Measurements from ENCODE around the gene TPX2.

Gene TPX2

GRCh38 chr20:31759836-31760518 lies 20.9 kb downstream of the TPX2 start:
- DNase-seq (ENCODE audit: low spot score), result no peak

- DNase-seq (ENCODE audit: low spot score), result no peak
Observed at GRCh38 chr20:31760519-31761240, 21.6 kb downstream of the TPX2 start.

GRCh38 chr20:31764641-31765305 lies 25.7 kb downstream of the TPX2 start:
- no peak for DNase-seq (ENCODE audit: low spot score)

GRCh38 chr20:31767805-31768204 lies 28.7 kb downstream of the TPX2 start:
- no peak for DNase-seq (ENCODE audit: low spot score)

GRCh38 chr20:31769681-31770080 lies 30.6 kb downstream of the TPX2 start:
- DNase-seq (ENCODE audit: low spot score), result no peak

GRCh38 chr20:31770243-31770642 lies 31.2 kb downstream of the TPX2 start:
- no peak for DNase-seq (ENCODE audit: low spot score)

- DNase-seq (ENCODE audit: low spot score), result no peak
Observed at GRCh38 chr20:31774408-31774807, 35.3 kb downstream of the TPX2 start.

GRCh38 chr20:31780839-31781238 lies 41.7 kb downstream of the TPX2 start:
- no peak for DNase-seq (ENCODE audit: low spot score)

GRCh38 chr20:31781945-31782344 lies 42.9 kb downstream of the TPX2 start:
- no peak for DNase-seq (ENCODE audit: low spot score)

- DNase-seq (ENCODE audit: low spot score), result no peak
Observed at GRCh38 chr20:31784354-31785044, 45.4 kb downstream of the TPX2 start.

- no peak for DNase-seq (ENCODE audit: low spot score)
Observed at GRCh38 chr20:31785089-31785488, 46.0 kb downstream of the TPX2 start.

- no peak for DNase-seq (ENCODE audit: low spot score)
Observed at GRCh38 chr20:31788578-31788977, 49.5 kb downstream of the TPX2 start.

- no peak for DNase-seq (ENCODE audit: low spot score)
Observed at GRCh38 chr20:31790401-31790800, 51.3 kb downstream of the TPX2 start.

GRCh38 chr20:31797364-31797763 lies 58.3 kb downstream of the TPX2 start:
- no peak for DNase-seq (ENCODE audit: low spot score)

GRCh38 chr20:31801508-31801907 lies 62.4 kb downstream of the TPX2 start:
- DNase-seq (ENCODE audit: low spot score), result no peak

- DNase-seq (ENCODE audit: low spot score), result no peak
Observed at GRCh38 chr20:31803552-31804291, 64.6 kb downstream of the TPX2 start.

GRCh38 chr20:31806564-31807355 lies 67.7 kb downstream of the TPX2 start:
- no peak for DNase-seq (ENCODE audit: low spot score)

- DNase-seq (ENCODE audit: low spot score), result no peak
Observed at GRCh38 chr20:31808481-31808880, 69.4 kb downstream of the TPX2 start.

GRCh38 chr20:31809661-31810060 lies 70.6 kb downstream of the TPX2 start:
- no peak for DNase-seq (ENCODE audit: low spot score)

GRCh38 chr20:31811198-31811597 lies 72.1 kb downstream of the TPX2 start:
- no peak for DNase-seq (ENCODE audit: low spot score)

All from HuH-7.5 (cell line).